Measurements from ENCODE around the gene C15orf40.

The C15orf40 gene

GRCh38 chr15:82992436-82992998, 18.9 kb downstream of the C15orf40 start:
- no peak for DNase-seq

- DNase-seq: no peak
Measured at GRCh38 chr15:82986442-82986780, 25.0 kb downstream of the C15orf40 start.

- peak; percentile 97 for DNase-seq
Measured at GRCh38 chr15:82985688-82986441, 25.6 kb downstream of the C15orf40 start, which contains the start of gene RAMAC. Gene RAMAC, plus strand, starts transcription at chr15:82986210. Its CDS starts 2,809 bp downstream, at chr15:82989019.

GRCh38 chr15:82980981-82981380, 30.5 kb downstream of the C15orf40 start:
- DNase-seq: no peak

GRCh38 chr15:82979726-82980125, 31.7 kb downstream of the C15orf40 start:
- no peak for DNase-seq

DNA sequence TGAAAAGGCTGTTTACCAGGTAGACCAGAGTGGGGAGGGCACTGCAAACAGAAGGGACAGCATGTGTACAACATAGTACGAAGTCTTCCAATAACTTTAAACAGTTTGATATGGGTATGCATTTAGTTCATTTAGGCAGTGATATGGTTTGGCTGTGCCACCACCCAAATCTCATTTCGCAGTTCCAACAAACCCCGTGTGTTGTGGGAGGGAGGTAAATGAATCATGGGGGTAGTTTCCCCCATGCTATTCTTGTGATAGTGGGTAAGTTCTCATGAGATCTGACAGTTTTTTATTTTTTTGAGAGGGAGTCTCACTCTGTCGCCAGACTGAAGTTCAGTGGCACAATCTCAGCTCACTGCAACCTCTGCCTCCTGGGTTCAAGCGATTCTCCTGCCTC, 33.0 kb downstream of the C15orf40 start:
- no peak for DNase-seq

GRCh38 chr15:82977076-82977475, 34.4 kb downstream of the C15orf40 start:
- DNase-seq: no peak

- no peak for DNase-seq
Measured at GRCh38 chr15:82972990-82973389, 38.4 kb downstream of the C15orf40 start.

- no peak for DNase-seq
Measured at GRCh38 chr15:82971218-82971984, 40.0 kb downstream of the C15orf40 start.

- no peak for DNase-seq
Measured at GRCh38 chr15:82970696-82971095, 40.7 kb downstream of the C15orf40 start.

DNA sequence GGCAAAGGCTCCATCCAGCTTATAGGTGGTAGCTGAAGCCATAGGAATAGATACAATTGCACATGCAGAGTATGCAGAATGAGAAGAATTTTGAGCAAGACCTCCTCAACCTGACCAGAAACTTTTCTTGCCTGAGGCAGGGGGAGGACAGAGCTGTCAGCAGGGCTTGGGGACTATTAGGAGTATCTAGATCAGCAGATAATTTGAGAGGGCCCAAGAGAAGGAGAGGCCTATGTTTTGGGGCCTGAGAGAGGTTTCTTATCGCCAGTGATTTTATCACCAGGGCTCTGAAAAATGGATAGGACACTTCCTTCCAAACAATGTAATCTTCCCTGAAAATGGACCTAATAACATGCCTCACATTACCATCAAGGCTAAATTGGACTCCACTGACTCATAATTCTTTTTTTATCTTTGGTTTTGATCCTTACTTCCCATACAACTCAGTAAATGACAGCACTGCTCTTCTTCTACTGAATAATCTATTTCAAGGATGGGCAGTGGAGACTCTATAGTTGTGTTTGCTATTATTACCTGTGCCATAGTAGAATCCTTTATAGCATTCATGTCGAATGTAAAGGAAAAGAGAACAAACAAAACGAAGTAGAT, 41.3 kb downstream of the C15orf40 start:
- DNase-seq: no peak

DNA sequence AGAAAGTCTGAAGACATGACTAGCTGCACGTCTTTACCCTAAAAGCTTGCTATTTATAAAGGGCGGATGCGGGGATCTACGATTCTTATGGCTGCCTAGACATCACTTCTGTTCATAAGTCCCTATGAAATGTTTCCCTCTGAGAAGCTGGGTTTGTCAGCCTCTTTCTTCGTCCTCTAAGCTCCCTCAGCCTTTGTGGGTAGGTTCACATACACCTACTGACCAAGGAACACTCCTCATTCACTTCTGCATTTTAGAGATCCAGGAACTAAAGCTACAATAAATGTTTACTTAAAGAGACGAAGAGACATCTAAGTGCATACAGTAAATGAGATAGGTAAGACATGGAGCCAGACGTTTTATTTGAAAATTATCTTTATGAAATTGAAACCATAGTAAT, 42.1 kb downstream of the C15orf40 start:
- DNase-seq: no peak

- DNase-seq: no peak
Measured at GRCh38 chr15:82968066-82968465, 43.4 kb downstream of the C15orf40 start.

DNA sequence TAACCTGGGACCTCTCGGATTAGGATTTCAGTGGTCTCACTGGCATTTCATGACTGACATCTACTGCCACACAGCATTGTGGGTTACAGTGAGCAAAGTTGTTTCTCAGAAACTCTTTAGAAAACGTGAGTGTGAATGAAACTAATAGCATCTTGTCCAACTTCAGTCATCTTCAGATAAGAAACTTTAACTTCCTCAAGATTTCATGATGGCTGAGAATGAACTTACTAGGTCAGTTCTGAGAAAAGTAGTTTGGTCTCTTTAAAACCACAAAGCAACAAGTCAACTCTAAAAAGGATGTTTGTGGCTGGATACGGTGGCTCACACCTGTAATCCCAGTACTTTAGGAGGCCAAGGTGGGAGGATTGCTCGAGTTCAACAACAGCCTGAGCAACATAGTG, 44.8 kb downstream of the C15orf40 start:
- DNase-seq: no peak

GRCh38 chr15:82964890-82965289, 46.5 kb downstream of the C15orf40 start:
- DNase-seq: no peak

DNA sequence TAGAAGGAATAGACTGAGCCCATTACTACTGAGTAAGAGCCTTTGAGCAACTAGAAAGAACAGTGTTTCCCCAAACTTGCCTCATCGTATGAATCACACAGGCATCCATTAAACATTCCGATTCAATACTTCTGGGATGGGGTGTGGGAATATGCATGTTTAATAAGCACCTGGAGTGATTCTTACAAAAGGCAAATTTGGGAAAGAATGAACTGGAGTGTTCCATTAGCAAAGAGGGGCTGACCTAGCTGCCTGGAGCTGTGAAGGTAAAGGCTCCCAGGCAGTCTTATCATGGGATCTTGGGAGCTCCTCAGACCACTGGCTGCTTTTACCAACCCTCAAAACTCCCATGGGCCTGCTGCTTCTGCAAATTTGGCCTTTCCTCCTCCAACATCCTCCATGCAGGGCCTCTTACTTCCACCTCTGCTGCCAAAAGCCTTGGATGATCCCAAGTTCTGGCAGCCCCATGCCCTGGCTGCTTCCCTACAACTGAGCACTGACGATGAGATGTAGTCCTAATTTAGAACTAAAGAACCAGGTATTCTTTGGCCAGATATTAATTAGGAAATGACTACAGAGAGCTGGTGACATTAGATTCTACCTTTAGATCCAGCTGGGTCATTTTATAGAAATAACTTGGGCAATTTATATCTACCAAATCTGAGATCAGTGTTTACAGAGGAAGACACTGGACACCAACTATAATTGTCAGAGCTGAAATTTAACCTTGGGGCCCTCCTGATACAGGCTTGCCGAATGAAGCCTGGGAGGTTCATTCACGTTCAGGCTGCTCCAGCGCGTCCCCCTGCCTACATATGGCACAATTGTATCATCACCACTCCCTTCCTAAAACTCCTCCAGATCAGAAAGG, 47.7 kb downstream of the C15orf40 start:
- DNase-seq: no peak

DNA sequence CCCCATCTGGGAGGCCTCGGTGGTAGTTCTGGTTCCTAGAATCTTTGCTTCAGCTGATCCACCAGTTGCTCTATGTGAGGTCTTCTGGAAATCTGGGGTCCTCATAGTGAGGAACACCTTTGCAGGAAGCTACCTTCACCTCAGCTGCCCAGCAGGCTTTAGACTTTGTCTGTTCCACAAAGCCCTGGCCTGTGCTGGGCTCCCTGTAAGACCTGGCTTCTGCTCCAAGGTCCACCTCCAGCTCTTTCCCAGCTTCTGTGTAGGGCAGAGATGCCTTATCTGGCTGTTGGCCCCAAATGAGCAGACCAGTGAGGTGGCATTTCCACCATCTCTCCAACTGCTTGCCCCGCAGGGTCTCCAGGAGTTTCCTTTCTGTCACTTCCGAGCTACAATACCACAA, 50.7 kb downstream of the C15orf40 start:
- DNase-seq: no peak

DNA sequence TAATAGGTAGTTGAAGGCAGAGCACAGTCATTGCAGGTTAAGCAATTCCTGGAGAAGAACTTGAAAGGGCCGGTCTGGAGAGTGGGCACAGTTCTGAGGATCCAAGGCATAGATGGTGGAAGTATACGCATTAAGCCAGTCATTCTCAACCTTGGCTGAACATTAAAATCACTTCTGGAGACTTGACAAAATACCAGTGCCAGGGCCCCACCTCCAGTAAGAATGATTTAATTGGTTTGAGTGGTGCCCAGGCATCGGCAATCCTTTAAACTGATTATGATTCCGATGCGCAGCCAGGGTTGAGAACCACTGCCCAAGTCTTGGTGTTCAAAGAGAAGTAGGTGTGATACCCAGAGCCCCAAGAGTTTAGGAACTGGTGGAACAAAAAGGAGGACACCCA, 52.0 kb downstream of the C15orf40 start:
- DNase-seq: no peak

GRCh38 chr15:82958638-82959037, 52.8 kb downstream of the C15orf40 start:
- DNase-seq: no peak

DNA sequence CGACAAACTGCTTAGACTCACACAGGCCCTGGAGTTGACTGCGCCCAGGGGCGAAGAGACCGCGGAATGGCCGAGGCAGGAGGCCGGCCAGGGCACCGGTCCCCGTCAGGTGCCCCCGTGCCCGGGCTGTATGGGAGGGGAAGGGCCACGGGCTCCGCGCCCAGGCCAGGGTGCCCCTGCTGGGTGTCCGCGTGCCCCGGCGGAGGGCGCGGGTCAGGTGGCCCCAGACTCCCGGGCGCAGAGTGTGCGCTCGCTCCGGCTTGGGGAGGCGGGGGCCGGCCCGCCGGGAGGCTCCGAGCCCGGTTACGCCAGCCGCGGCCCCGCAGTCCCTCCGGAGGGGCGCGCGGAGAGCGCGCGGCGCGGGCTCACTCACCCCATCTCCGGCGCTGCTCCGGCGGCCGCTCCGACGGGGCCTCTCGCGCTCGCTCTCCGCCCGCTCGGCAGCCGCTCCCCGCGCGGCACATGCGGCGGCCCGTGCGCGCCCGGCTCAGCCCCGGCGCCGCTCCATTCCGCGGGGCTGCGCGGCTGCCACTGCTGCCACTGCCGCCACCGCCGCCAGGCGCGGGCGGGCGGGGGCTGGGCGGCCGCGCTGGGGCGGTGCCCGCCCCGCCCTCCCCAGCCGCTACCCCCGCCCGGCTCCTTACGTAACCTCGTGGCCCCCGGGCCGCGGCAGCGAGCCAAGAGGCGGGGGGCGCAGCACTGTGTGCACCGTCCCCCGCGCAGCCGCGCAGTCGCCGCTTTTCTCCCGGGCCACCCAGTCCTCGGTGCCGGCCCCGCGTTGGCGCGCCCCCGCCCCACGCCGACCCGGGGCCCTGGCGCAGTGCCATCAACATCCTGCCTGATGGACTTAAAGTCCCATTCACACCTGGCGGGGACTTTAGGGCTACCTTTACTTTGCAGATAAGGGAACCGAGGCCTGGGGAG, 59.0 kb downstream of the C15orf40 start, which contains the start of gene HOMER2:
HOMER2 (minus strand) TSS at position 563 of the 924 bp plus-strand sequence; CDS start at position 378, 185 bp downstream.
- DNase-seq: peak; percentile 46

- DNase-seq: no peak
Measured at GRCh38 chr15:82951472-82952157, 59.8 kb downstream of the C15orf40 start.

Measured in COR-L47 (cell line).